Measurements from ENCODE around the gene KIF26B. TPM values are rescaled to one million over a fixed set of nuclear protein-coding genes. Genes with fewer than 3 reads are reported as not detected.

Gene KIF26B
- total RNA-seq, 3 donors from 2014 or later, result 0.14 to 3.2 (median 0.39) TPM

- DNase-seq (no peak), ATAC-seq (no peak)
- no peak overlapping the region for H3K4me3 ChIP-seq
- H3K9me3 ChIP-seq, result no peaks in the 10 kb centered on the region
- H3K4me1 ChIP-seq (ENCODE audit: low read depth), result no peaks in the 10 kb centered on the region
- no peaks in the 10 kb centered on the region for H3K36me3 ChIP-seq (ENCODE audit: low read depth)
- intact Hi-C loops (cut with DNase I, micrococcal nuclease), result no loop called here
- no peak for TF ChIP-seq CTCF (IDR thresholded peaks at IDR 0.05)
Observed at GRCh38 chr1:245592189-245592460, 437.3 kb downstream of the KIF26B start.

GRCh38 chr1:245598524-245599305 is 443.9 kb downstream of the KIF26B start:
- DNase-seq (no peak), ATAC-seq (no peak)
- no peaks in the 10 kb centered on the region for H3K9me3 ChIP-seq
- H3K4me1 ChIP-seq (ENCODE audit: low read depth), result no peaks in the 10 kb centered on the region
- no peak overlapping the region for H3K4me3 ChIP-seq
- H3K36me3 ChIP-seq (ENCODE audit: low read depth), result no peaks in the 10 kb centered on the region
- TF ChIP-seq CTCF (IDR thresholded peaks at IDR 0.05), result no peak
- intact Hi-C loops (cut with DNase I, micrococcal nuclease), result no loop called here

- Histone ChIP-seq H3K36me3 (ENCODE audit: low read depth) (no peaks in the 10 kb centered on the region), H3K9me3 (no peaks in the 10 kb centered on the region), H3K4me1 (ENCODE audit: low read depth) (no peaks in the 10 kb centered on the region), H3K4me3 (no peak overlapping the region)
- intact Hi-C loops (cut with DNase I, micrococcal nuclease), result no loop called here
- ATAC-seq (peak; percentile 26), DNase-seq (no peak)
- TF ChIP-seq CTCF (IDR thresholded peaks at IDR 0.05), result no peak
Observed at GRCh38 chr1:245599371-245600174, 444.8 kb downstream of the KIF26B start.

DNA sequence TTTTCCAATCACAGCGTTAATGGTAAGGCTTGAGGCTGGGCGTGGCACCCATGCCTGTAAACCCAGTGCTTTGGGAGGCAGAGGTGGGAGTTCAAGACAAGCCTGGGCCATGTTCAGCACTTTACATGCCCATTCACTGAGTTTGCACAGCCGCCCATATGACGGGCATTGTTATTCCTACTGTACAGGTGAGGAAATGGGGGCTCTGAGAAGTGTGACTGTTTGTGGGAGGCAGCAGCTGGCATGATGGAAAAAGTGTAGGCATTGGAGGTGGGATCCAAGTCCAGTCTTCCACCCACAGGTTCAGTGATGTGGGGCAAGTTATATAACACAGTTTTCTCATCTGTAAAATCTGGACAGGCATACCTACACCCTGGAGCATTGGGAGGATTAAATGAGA is 445.9 kb downstream of the KIF26B start:
- H3K36me3 ChIP-seq (ENCODE audit: low read depth), result no peaks in the 10 kb centered on the region
- ATAC-seq, result no peak
- no peak for TF ChIP-seq CTCF (IDR thresholded peaks at IDR 0.05)
- no peaks in the 10 kb centered on the region for H3K4me1 ChIP-seq (ENCODE audit: low read depth)
- H3K4me3 ChIP-seq, result no peak overlapping the region
- DNase-seq, result no peak
- intact Hi-C loops (cut with DNase I, micrococcal nuclease), result no loop called here
- no peaks in the 10 kb centered on the region for H3K9me3 ChIP-seq

DNA sequence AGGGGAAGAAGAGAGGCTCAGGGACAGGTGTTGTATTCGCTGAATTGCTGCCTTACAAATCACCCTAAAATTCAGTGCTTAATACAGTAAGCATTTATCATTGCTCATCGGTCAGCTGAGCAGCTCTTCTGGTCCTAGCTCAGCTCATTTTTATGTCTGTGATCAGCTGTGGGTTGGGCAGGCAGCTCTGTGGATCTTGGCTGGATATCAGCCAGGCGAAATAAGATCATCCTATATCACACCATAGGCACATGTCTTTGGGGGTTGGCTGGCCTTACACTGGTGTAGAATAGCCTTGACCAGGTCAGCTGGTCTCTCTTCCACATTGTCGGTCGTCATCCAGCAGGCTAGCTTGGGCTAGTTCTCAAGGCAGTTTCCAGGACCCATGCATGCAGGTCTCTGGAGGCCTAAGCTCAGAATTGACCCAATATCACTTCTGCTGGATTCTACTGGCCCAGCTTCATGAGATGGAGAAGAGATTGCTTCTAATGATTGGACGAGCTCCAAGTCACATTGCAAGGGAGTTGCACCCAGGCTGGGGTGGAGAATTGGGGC is 448.6 kb downstream of the KIF26B start:
- H3K36me3 ChIP-seq (ENCODE audit: low read depth), result no peaks in the 10 kb centered on the region
- DNase-seq (no peak), ATAC-seq (no peak)
- no peak for TF ChIP-seq CTCF (IDR thresholded peaks at IDR 0.05)
- no peak overlapping the region for H3K4me3 ChIP-seq
- no peaks in the 10 kb centered on the region for H3K4me1 ChIP-seq (ENCODE audit: low read depth)
- intact Hi-C loops (cut with DNase I, micrococcal nuclease), result no loop called here
- no peaks in the 10 kb centered on the region for H3K9me3 ChIP-seq
